H1 (cell line): ENCODE results near the gene KRTAP10-4. TPM values are rescaled to one million over a fixed set of nuclear protein-coding genes. Genes with fewer than 3 reads are reported as not detected.

Source experiments
- CTCF ChIA-PET: fragments of 300-600 bp; sonication (Branson Sonifier 250); formaldehyde crosslinking; loops from one replicate; lab custom pipeline; 2021; ENCODE audit not compliant: partially characterized antibody; lab: Charles Lee
- POLR2A ChIA-PET: fragments of 300-600 bp; sonication (Branson Sonifier 250); formaldehyde crosslinking; loops from one replicate; lab custom pipeline; 2021; ENCODE audit warnings: inconsistent platforms; ENCODE audit not compliant: partially characterized antibody; lab: Charles Lee
- DNase-seq, 2 experiments: peaks; one replicate each; pipeline versions ENCODE4 v3.0.0 to v3.0.0-alpha.2; 2010 to 2022; ENCODE audit warnings: low spot score in 2 of 2, low read depth in 1 of 2, mixed read lengths in 1 of 2
- FAIRE-seq: peaks from 2 replicates; lab custom pipeline; 2011; peaks lifted over from hg19 to GRCh38; lab: Jason Lieb, UNC
- H2AFZ ChIP-seq: 2 replicates; pipeline ENCODE4 v1.8.1; 2012; ENCODE audit warnings: low read length, inconsistent platforms
- H2AK5ac ChIP-seq: 2 replicates; pipeline ENCODE4 v1.6.1; 2013; ENCODE audit warnings: low read depth, low read length
- H2BK120ac ChIP-seq: replicated peaks from 2 replicates; pipeline ENCODE3; 2013; ENCODE audit warnings: low read depth, low read length, inconsistent platforms
- H2BK12ac ChIP-seq: 2 replicates; pipeline ENCODE4 v1.6.1; 2013; ENCODE audit warnings: low read depth, low read length
- H2BK15ac ChIP-seq: 2 replicates; pipeline ENCODE4 v1.6.1; 2013; ENCODE audit warnings: low read length
- H2BK20ac ChIP-seq: 2 replicates; pipeline ENCODE4 v1.6.1; 2013; ENCODE audit warnings: low read length
- H2BK5ac ChIP-seq: 2 replicates; pipeline ENCODE4 v1.6.1; 2013; ENCODE audit warnings: low read depth, low read length
- H3K14ac ChIP-seq: 2 replicates; pipeline ENCODE4 v1.6.1; 2013; ENCODE audit warnings: inconsistent platforms; ENCODE audit not compliant: insufficient read length
- H3K18ac ChIP-seq: 2 replicates; pipeline ENCODE4 v1.6.1; 2013; ENCODE audit warnings: low read length; ENCODE audit errors: extremely low read depth
- H3K23ac ChIP-seq: 2 replicates; pipeline ENCODE4 v1.6.1; 2013; ENCODE audit warnings: inconsistent platforms; ENCODE audit not compliant: insufficient read length
- H3K23me2 ChIP-seq: 2 replicates; pipeline ENCODE4 v1.6.1; 2013; ENCODE audit warnings: low read depth, low read length
- H3K27ac ChIP-seq: 2 replicates; pipeline ENCODE4 v1.6.1; 2011; ENCODE audit warnings: low read depth, low read length, inconsistent platforms
- H3K27me3 ChIP-seq, 4 experiments: replicated peaks in 1 of 4; 1 replicate in 1 of 4; 2 replicates in 3 of 4; pipeline versions ENCODE4 v1.6.1 to v1.8.1; 2011 to 2013; ENCODE audit warnings: low read length in 3 of 4, mild to moderate bottlenecking in 3 of 4, inconsistent platforms in 2 of 4, mixed read lengths in 2 of 4, moderate library complexity in 1 of 4; ENCODE audit not compliant: control insufficient read depth in 3 of 4, insufficient read depth in 3 of 4; ENCODE audit errors: extremely low read depth in 1 of 4
- H3K36me3 ChIP-seq, 4 experiments: 2 replicates each; pipeline versions ENCODE4 v1.6.1 to v1.8.1; 2011 to 2013; ENCODE audit warnings: mild to moderate bottlenecking in 4 of 4, low read length in 3 of 4, moderate library complexity in 2 of 4, control low read depth in 1 of 4, inconsistent platforms in 1 of 4; ENCODE audit not compliant: insufficient read depth in 4 of 4, control insufficient read depth in 2 of 4
- H3K4ac ChIP-seq: replicated peaks from 2 replicates; pipeline ENCODE3; 2013; ENCODE audit warnings: low read length, low read depth, mixed read lengths, inconsistent platforms; ENCODE audit not compliant: insufficient read length
- H3K4me1 ChIP-seq, 4 experiments: replicated peaks in 1 of 4; 1 replicate in 1 of 4; 2 replicates in 3 of 4; pipeline versions ENCODE4 v1.6.1 to v1.8.1; 2011 to 2013; ENCODE audit warnings: low read length in 3 of 4, inconsistent platforms in 2 of 4, mixed read lengths in 1 of 4; ENCODE audit not compliant: insufficient read depth in 4 of 4, control insufficient read depth in 3 of 4
- H3K4me2 ChIP-seq, 2 experiments: 2 replicates each; pipeline versions ENCODE4 v1.6.1 to v1.8.1; 2011 to 2013; ENCODE audit warnings: low read depth in 2 of 2, low read length in 2 of 2, control low read depth in 1 of 2, inconsistent platforms in 1 of 2, mild to moderate bottlenecking in 1 of 2; ENCODE audit not compliant: insufficient read depth in 1 of 2
- H3K4me3 ChIP-seq, 4 experiments: fragments of 200-600, 300-600 bp in 1 of 4; sonication (generic), shearing (Covaris generic), sonication (Bioruptor Twin) in 1 of 4; 2 replicates each; pipeline versions ENCODE4 v1.5.1 to v1.8.1; 2011 to 2016; ENCODE audit warnings: low read length in 4 of 4, low read depth in 3 of 4, control low read depth in 2 of 4, inconsistent platforms in 2 of 4, mild to moderate bottlenecking in 2 of 4, mixed read lengths in 1 of 4, moderate library complexity in 1 of 4; ENCODE audit not compliant: insufficient read depth in 2 of 4; ENCODE audit errors: extremely low read depth in 1 of 4
- H3K56ac ChIP-seq: replicated peaks from 2 replicates; pipeline ENCODE3; 2013; ENCODE audit warnings: low read depth, mild to moderate bottlenecking, mixed read lengths, low read length, inconsistent platforms; ENCODE audit not compliant: insufficient read length
- H3K79me1 ChIP-seq: 2 replicates; pipeline ENCODE4 v1.6.1; 2013; ENCODE audit warnings: low read depth, low read length, control low read depth
- H3K79me2 ChIP-seq, 2 experiments: 2 replicates each; pipeline versions ENCODE4 v1.6.1 to v1.8.1; 2012 to 2013; ENCODE audit warnings: low read length in 2 of 2, mild to moderate bottlenecking in 2 of 2, inconsistent platforms in 1 of 2; ENCODE audit not compliant: insufficient read depth in 2 of 2, control insufficient read depth in 1 of 2
- H3K9ac ChIP-seq, 4 experiments: replicated peaks in 1 of 4; 1 replicate in 1 of 4; 2 replicates in 3 of 4; pipeline versions ENCODE4 v1.6.1 to v1.8.1; 2011 to 2013; ENCODE audit warnings: low read depth in 3 of 4, low read length in 3 of 4, control low read depth in 2 of 4, mild to moderate bottlenecking in 2 of 4, moderate library complexity in 2 of 4, inconsistent platforms in 1 of 4; ENCODE audit errors: extremely low read depth in 1 of 4
- H3K9me3 ChIP-seq, 2 experiments: 2 replicates each; pipeline versions ENCODE4 v1.6.1 to v1.8.1; 2012 to 2013; ENCODE audit warnings: mild to moderate bottlenecking in 2 of 2, moderate library complexity in 2 of 2, control low read depth in 1 of 2, inconsistent platforms in 1 of 2, low read depth in 1 of 2, low read length in 1 of 2, mixed read lengths in 1 of 2; ENCODE audit not compliant: insufficient read depth in 2 of 2
- H4K20me1 ChIP-seq, 2 experiments: replicated peaks in 1 of 2; 2 replicates each; pipeline versions ENCODE3 to v1.8.1; 2011 to 2013; ENCODE audit warnings: inconsistent platforms in 2 of 2, low read length in 2 of 2, mild to moderate bottlenecking in 1 of 2; ENCODE audit not compliant: insufficient read depth in 2 of 2, control insufficient read depth in 1 of 2
- H4K5ac ChIP-seq: 2 replicates; pipeline ENCODE4 v1.6.1; 2013; ENCODE audit warnings: low read length, low read depth, mixed read lengths, inconsistent platforms; ENCODE audit not compliant: insufficient read length
- H4K8ac ChIP-seq: 2 replicates; pipeline ENCODE4 v1.8.0; 2013; ENCODE audit warnings: mild to moderate bottlenecking, moderate library complexity, low read length, inconsistent platforms; ENCODE audit not compliant: insufficient read depth; ENCODE audit errors: extremely low read depth
- H4K91ac ChIP-seq: replicated peaks from 2 replicates; pipeline ENCODE3; 2013; ENCODE audit warnings: low read length, mixed read lengths, inconsistent platforms; ENCODE audit not compliant: insufficient read length
- BCL11A ChIP-seq, 2 experiments: IDR thresholded peaks; one replicate each; pipeline ENCODE4 v1.6.1; 2011; ENCODE audit warnings: low read depth in 2 of 2, low read length in 2 of 2, mild to moderate bottlenecking in 2 of 2
- CTBP2 ChIP-seq: IDR thresholded peaks from 2 replicates; pipeline ENCODE4 v1.7.0; 2011; ENCODE audit warnings: borderline replicate concordance, mild to moderate bottlenecking, moderate library complexity, mixed read lengths, low read length; ENCODE audit not compliant: insufficient read depth, insufficient read length
- GABPA ChIP-seq: IDR thresholded peaks from 2 replicates; pipeline ENCODE4 v1.6.1; 2011; ENCODE audit warnings: mild to moderate bottlenecking, low read length, moderate library complexity, borderline replicate concordance; ENCODE audit not compliant: insufficient read depth
- JUND ChIP-seq: IDR thresholded peaks from 2 replicates; pipeline ENCODE4 v1.6.1; 2011; ENCODE audit warnings: mild to moderate bottlenecking, improper control_type of control experiment, low read length
- KDM1A ChIP-seq: fragments of 200-600, 300-600 bp; sonication (generic); IDR thresholded peaks from 2 replicates; pipeline ENCODE4 v1.7.1; 2016; ENCODE audit warnings: mild to moderate bottlenecking, low read length, borderline replicate concordance
- SP4 ChIP-seq: IDR thresholded peaks from 2 replicates; pipeline ENCODE4 v1.6.1; 2012; ENCODE audit warnings: low read length, inconsistent platforms
- TAF1 ChIP-seq: IDR thresholded peaks from 2 replicates; pipeline ENCODE4 v1.6.1; 2011; ENCODE audit warnings: mild to moderate bottlenecking, low read depth, low read length
- WGBS, 2 experiments: shearing (Covaris generic) in 1 of 2; methylation state at CpG; one replicate each; pipeline versions ENCODE4 v1.1.6 to v1.1.7; 2013 to 2015; ENCODE audit warnings: low lambda C conversion rate in 2 of 2, mixed read lengths in 2 of 2, inconsistent platforms in 1 of 2, low coverage in 1 of 2, missing lambda C conversion rate in 1 of 2; ENCODE audit not compliant: insufficient replicate concordance in 2 of 2, insufficient coverage in 1 of 2, insufficient read length in 1 of 2; ENCODE audit errors: extremely low coverage in 1 of 2, missing lambda C conversion rate in 1 of 2; 5-methylcytosine and 5-hydroxymethylcytosine counted together
- polyA plus RNA-seq, 7 experiments: library from polyadenylated mRNA; depleted of rRNA in 3 of 7; stranded (reverse) in 5 of 7; unstranded in 2 of 7; fragments of >200 nt in 5 of 7; fragments of 200-250 nt in 2 of 7; gene quantifications; 1 replicate in 5 of 7; 2 replicates in 1 of 7; 4 replicates in 1 of 7; pipeline versions ENCODE4 v1.2.1 to v1.2.3, GENCODE V29; 2011 to 2013; ENCODE audit warnings: missing spikeins in 2 of 7, mixed read lengths in 2 of 7
- total RNA-seq: library from RNA; stranded (reverse); fragmentation: NEBNext Ultra II Directional; extraction: Animal tissue kit (Norgen Biotek cat#: 25700); gene quantifications from 2 replicates; pipeline ENCODE4 v1.2.1, GENCODE V29; 2021
- TF ChIP-seq, protein P1 (sequence below), 3 experiments: IDR thresholded peaks; 1 replicate in 2 of 3; 2 replicates in 1 of 3; pipeline versions ENCODE4 v1.5.1 to v1.6.1; 2011; ENCODE audit warnings: low read length in 3 of 3, mild to moderate bottlenecking in 3 of 3, inconsistent platforms in 2 of 3, low read depth in 1 of 3, moderate library complexity in 1 of 3; ENCODE audit not compliant: insufficient read depth in 1 of 3; ENCODE audit errors: control extremely low read depth in 1 of 3
- TF ChIP-seq, protein P2 (sequence below): IDR thresholded peaks from 2 replicates; pipeline ENCODE4 v1.6.1; 2011; ENCODE audit warnings: low read depth, mild to moderate bottlenecking, low read length; ENCODE audit not compliant: insufficient read depth

Gene KRTAP10-4
- total and polyA plus RNA-seq, 2 of the 8 experiments (the other 6 are each of a cell fraction or from before 2014, with no cell fraction given), result not detected

DNA sequence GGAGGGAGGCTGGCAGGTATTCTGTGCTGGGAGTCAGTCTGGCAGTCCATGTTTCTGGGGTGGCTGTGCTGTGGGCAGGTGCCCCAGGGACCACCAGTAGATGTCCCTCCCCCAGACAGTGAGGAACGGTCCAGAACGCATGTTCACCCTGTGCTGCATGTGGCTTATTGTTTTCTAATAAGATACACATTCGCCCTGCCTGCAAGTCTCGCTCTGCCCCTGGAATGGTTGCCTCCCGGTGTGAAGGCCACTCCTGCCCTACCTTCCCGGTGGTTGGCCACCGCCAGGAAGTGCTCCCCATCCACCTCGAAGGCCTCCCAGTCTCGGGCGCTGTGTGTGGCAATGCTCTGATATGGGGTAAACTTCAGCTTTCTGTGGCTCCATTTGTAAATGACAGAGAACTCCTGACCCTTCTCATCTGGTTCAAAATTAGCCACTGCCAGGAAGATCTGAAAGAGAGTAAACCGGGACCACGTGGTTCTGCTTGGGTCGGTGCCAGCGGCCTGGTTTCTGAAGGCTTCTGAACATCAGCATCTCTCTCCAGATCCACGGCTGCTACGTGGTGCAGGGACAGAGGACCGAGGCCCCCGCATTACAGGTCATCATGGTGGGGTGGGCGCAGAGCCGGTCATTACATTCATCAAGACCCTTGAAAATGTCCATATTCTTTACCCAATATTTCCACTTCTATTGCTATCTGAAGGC is 48.0 kb upstream of the KRTAP10-4 start:
- POLR2A ChIA-PET, result interaction anchor here (1.1 kb wide), 1 partner anchor 12 kb away, joined by 3 read pairs; no protein-coding TSS in a partner anchor
- TF ChIP-seq BCL11A (IDR thresholded peaks at IDR 0.05; ENCODE audit: low read depth in 2 of 2, low read length in 2 of 2) (no peak), JUND (no peak), TAF1 (no peak), SP4 (no peak), KDM1A (no peak), GABPA (no peak), CTBP2 (no peak)
- TF ChIP-seq, protein P1, sequence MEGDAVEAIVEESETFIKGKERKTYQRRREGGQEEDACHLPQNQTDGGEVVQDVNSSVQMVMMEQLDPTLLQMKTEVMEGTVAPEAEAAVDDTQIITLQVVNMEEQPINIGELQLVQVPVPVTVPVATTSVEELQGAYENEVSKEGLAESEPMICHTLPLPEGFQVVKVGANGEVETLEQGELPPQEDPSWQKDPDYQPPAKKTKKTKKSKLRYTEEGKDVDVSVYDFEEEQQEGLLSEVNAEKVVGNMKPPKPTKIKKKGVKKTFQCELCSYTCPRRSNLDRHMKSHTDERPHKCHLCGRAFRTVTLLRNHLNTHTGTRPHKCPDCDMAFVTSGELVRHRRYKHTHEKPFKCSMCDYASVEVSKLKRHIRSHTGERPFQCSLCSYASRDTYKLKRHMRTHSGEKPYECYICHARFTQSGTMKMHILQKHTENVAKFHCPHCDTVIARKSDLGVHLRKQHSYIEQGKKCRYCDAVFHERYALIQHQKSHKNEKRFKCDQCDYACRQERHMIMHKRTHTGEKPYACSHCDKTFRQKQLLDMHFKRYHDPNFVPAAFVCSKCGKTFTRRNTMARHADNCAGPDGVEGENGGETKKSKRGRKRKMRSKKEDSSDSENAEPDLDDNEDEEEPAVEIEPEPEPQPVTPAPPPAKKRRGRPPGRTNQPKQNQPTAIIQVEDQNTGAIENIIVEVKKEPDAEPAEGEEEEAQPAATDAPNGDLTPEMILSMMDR (IDR thresholded peaks at IDR 0.05; ENCODE audit: control extremely low read depth in 1 of 3, insufficient read depth in 1 of 3, low read depth in 1 of 3, low read length in 3 of 3), result no peak
- TF ChIP-seq, protein P2, sequence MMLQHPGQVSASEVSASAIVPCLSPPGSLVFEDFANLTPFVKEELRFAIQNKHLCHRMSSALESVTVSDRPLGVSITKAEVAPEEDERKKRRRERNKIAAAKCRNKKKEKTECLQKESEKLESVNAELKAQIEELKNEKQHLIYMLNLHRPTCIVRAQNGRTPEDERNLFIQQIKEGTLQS, result no peak

More for the DNA sequence above, 48.0 kb upstream of the KRTAP10-4 start:
- Histone ChIP-seq H2BK120ac (no peak overlapping the region), H4K5ac (no peak overlapping the region), H3K4me1 (no peaks in the 10 kb centered on the region; a peak in 1 of 7 replicates), H2BK5ac (no peak overlapping the region), H3K36me3 (no peaks in the 10 kb centered on the region), H3K23me2 (peaks cover 16% of the 10 kb centered on the region; the same call in 1 of the 2 replicates), H3K9me3 (peaks cover 0 to 15% of the 10 kb centered on the region in 2 experiments; a peak in 2 of 4 replicates), H3K4me3 (no peak overlapping the region), H3K9ac (no peak overlapping the region), H3K4ac (no peak overlapping the region), H4K8ac (no peak overlapping the region), H2BK15ac (peak overlapping the region; percentile 61; the same call in 1 of the 2 replicates), H3K56ac (no peak overlapping the region), H4K20me1 (peaks cover 0 to 2% of the 10 kb centered on the region in 2 experiments), H3K14ac (no peak overlapping the region), H2BK20ac (no peak overlapping the region), H2BK12ac (no peak overlapping the region), H3K4me2 (no peak overlapping the region), H2AFZ (no peak overlapping the region), H3K27me3 (peaks cover 0 to 3% (median 0%) of the 10 kb centered on the region in 4 experiments; a peak in 1 of 7 replicates), H3K27ac (no peak overlapping the region), H3K79me2 (no peaks in the 10 kb centered on the region), H2AK5ac (no peak overlapping the region), H3K23ac (no peak overlapping the region), H4K91ac (no peak overlapping the region), H3K18ac (no peak overlapping the region), H3K79me1 (peaks cover 3% of the 10 kb centered on the region; the same call in 1 of the 2 replicates)
- 91% methylated on average over 20 of the region's 20 CpGs; no CpG with 5 or more reads in 1 of the 2 experiments for WGBS, 2 experiments
- CTCF ChIA-PET, result interaction anchor here (0.6 to 1.6 kb wide), 3 partner anchors 15 to 56 kb away, joined by 3 to 5 read pairs (median 3); no protein-coding TSS in a partner anchor
- FAIRE-seq (no peak), DNase-seq (no peak)
